ENCODE results near the gene ENPEP.

DNA sequence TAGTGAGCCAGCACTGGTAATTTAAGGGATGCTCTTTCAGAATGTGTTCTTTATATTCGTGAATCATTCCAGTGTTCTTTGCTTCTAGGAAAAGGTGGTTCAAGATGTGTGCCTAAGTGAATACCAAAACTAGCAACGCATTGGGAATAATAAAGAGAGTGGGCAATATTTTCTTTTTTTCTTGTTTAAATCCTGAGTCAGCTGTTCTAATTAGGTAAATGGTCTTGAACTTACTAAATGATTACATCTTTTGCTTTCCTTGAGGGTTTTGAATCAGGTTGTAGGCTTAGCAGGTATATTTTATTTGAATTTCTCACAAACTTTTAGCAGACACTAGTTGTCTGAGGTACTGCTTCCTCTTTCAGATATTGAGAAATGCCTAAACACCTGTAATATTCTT lies 29.5 kb downstream of the ENPEP start:
- TF ChIP-seq, protein P1, sequence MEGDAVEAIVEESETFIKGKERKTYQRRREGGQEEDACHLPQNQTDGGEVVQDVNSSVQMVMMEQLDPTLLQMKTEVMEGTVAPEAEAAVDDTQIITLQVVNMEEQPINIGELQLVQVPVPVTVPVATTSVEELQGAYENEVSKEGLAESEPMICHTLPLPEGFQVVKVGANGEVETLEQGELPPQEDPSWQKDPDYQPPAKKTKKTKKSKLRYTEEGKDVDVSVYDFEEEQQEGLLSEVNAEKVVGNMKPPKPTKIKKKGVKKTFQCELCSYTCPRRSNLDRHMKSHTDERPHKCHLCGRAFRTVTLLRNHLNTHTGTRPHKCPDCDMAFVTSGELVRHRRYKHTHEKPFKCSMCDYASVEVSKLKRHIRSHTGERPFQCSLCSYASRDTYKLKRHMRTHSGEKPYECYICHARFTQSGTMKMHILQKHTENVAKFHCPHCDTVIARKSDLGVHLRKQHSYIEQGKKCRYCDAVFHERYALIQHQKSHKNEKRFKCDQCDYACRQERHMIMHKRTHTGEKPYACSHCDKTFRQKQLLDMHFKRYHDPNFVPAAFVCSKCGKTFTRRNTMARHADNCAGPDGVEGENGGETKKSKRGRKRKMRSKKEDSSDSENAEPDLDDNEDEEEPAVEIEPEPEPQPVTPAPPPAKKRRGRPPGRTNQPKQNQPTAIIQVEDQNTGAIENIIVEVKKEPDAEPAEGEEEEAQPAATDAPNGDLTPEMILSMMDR (IDR thresholded peaks at IDR 0.05) = no peak
- no peak for TF ChIP-seq EP300 (IDR thresholded peaks at IDR 0.05)
- TF ChIP-seq POLR2A (IDR thresholded peaks at IDR 0.05) = no peak
